GM12878 (cell line): ENCODE data around the gene ELK4. TPM values are rescaled to one million over a fixed set of nuclear protein-coding genes. Genes with fewer than 3 reads are reported as not detected.

ENCODE experiments used
- ATAC-seq: fragments of 200-7000 bp; cut with Tn5 transposase; 3 replicates; pipeline ENCODE4 v1.9.1; 2020; ENCODE audit warnings: mild to moderate bottlenecking, moderate library complexity
- BruUV-seq: library from RNA; stranded (reverse); fragments of 400-500 nt; replicated peaks from 2 replicates; lab custom pipeline; 2021; lab: Mats Ljungman, UMichigan
- CTCF ChIA-PET: fragments of 300-600 bp; sonication (Branson Sonifier 250); formaldehyde crosslinking; extraction: SDS; loops from one replicate; lab custom pipeline; 2021; ENCODE audit warnings: inconsistent platforms; lab: Yijun Ruan, JAX
- POLR2A ChIA-PET: fragments of 350-600 bp; formaldehyde crosslinking; extraction: SDS; loops from one replicate; lab custom pipeline; 2021; ENCODE audit warnings: inconsistent platforms; lab: Charles Lee
- RAD21 ChIA-PET: fragments of 300-600 bp; sonication (Branson Sonifier 250); formaldehyde crosslinking; loops from one replicate; lab custom pipeline; 2023; ENCODE audit warnings: antibody characterized with exemption; ENCODE audit not compliant: unreplicated experiment; lab: Charles Lee
- SMC1A ChIA-PET: fragments of 300-600 bp; sonication (Branson Sonifier 250); formaldehyde crosslinking; loops from one replicate; lab custom pipeline; 2023; ENCODE audit not compliant: unreplicated experiment, uncharacterized antibody; lab: Charles Lee
- DNase-seq: peaks from one replicate; pipeline ENCODE4 v3.0.0-alpha.2; 2011; ENCODE audit warnings: low read depth, low spot score
- FAIRE-seq: peaks from 3 replicates; lab custom pipeline; 2011; peaks lifted over from hg19 to GRCh38; lab: Jason Lieb, UNC
- H2AFZ ChIP-seq: 2 replicates; pipeline ENCODE4 v1.6.0; 2011; ENCODE audit warnings: low read depth, low read length, control low read depth; ENCODE audit not compliant: control insufficient read depth
- H3K27ac ChIP-seq: 2 replicates; pipeline ENCODE4 v1.5.1; 2011; ENCODE audit warnings: control low read depth; ENCODE audit not compliant: control insufficient read depth, insufficient read depth
- H3K27me3 ChIP-seq, 2 experiments: replicated peaks in 1 of 2; 2 replicates each; pipeline versions ENCODE4 v1.6.0 to v1.6.1; 2011; ENCODE audit warnings: low read length in 1 of 2; ENCODE audit not compliant: control insufficient read depth in 2 of 2, insufficient read depth in 2 of 2
- H3K36me3 ChIP-seq, 2 experiments: 2 replicates each; pipeline ENCODE4 v1.5.1; 2011; ENCODE audit warnings: low read length in 1 of 2; ENCODE audit not compliant: control insufficient read depth in 2 of 2, insufficient read depth in 2 of 2
- H3K4me1 ChIP-seq: 2 replicates; pipeline ENCODE4 v1.6.1; 2011; ENCODE audit warnings: mild to moderate bottlenecking, low read length, moderate library complexity, mixed read lengths; ENCODE audit not compliant: control insufficient read depth, insufficient read depth
- H3K4me2 ChIP-seq: 2 replicates; pipeline ENCODE4 v1.6.0; 2011; ENCODE audit warnings: control low read depth; ENCODE audit not compliant: control insufficient read depth, insufficient read depth
- H3K4me3 ChIP-seq: fragments of 200-600 bp; sonication (generic); 2 replicates; pipeline ENCODE4 v1.5.1; 2016
- H3K79me2 ChIP-seq: 2 replicates; pipeline ENCODE4 v1.6.0; 2011; ENCODE audit warnings: low read length; ENCODE audit not compliant: control insufficient read depth, insufficient read depth
- H3K9ac ChIP-seq: 2 replicates; pipeline ENCODE4 v1.8.0; 2011; ENCODE audit warnings: low read length, control low read depth, mixed read lengths; ENCODE audit not compliant: control insufficient read depth, insufficient read depth
- H3K9me3 ChIP-seq: replicated peaks from 3 replicates; pipeline ENCODE4 v1.5.1; 2011; ENCODE audit warnings: mild to moderate bottlenecking, low read length; ENCODE audit not compliant: control insufficient read depth, insufficient read depth
- H4K20me1 ChIP-seq: 2 replicates; pipeline ENCODE4 v1.6.0; 2011; ENCODE audit not compliant: control insufficient read depth, insufficient read depth
- CBFB ChIP-seq: IDR thresholded peaks from 2 replicates; pipeline ENCODE4 v1.6.1; 2016; ENCODE audit warnings: antibody characterized with exemption, low read depth
- EGR1 ChIP-seq, 2 experiments: IDR thresholded peaks; 1 replicate in 1 of 2; 2 replicates in 1 of 2; pipeline ENCODE4 v1.6.1; 2011 to 2012; ENCODE audit warnings: low read depth in 2 of 2, low read length in 2 of 2, borderline replicate concordance in 1 of 2, mild to moderate bottlenecking in 1 of 2, moderate library complexity in 1 of 2
- ESRRA ChIP-seq: IDR thresholded peaks from 2 replicates; pipeline ENCODE4 v1.6.1; 2012; ENCODE audit warnings: mild to moderate bottlenecking, low read length, improper control_type of control experiment
- EZH2 ChIP-seq: IDR thresholded peaks from 2 replicates; pipeline ENCODE4 v1.6.1; 2012; ENCODE audit warnings: low read depth, mild to moderate bottlenecking, control low read depth, inconsistent platforms, low read length, borderline replicate concordance; ENCODE audit not compliant: control insufficient read depth
- GATAD2B ChIP-seq: fragments of 450-650 bp; conservative IDR thresholded peaks from 2 replicates; pipeline ENCODE4 v1.6.1; 2017; ENCODE audit warnings: low read depth, mild to moderate bottlenecking, moderate library complexity
- HDAC6 ChIP-seq: fragments of 200-600 bp; sonication (generic); IDR thresholded peaks from one replicate; pipeline ENCODE4 v1.8.0; 2017; ENCODE audit warnings: antibody characterized with exemption; ENCODE audit not compliant: unreplicated experiment
- IRF5 ChIP-seq: fragments of 450-650 bp; IDR thresholded peaks from 2 replicates; pipeline ENCODE4 v1.6.1; 2017; ENCODE audit warnings: borderline replicate concordance
- POLR2A ChIP-seq: IDR thresholded peaks from 2 replicates; pipeline ENCODE4 v1.6.1; 2011; ENCODE audit warnings: low read depth, mild to moderate bottlenecking, low read length
- RAD21 ChIP-seq: IDR thresholded peaks from 2 replicates; pipeline ENCODE4 v1.6.1; 2011; ENCODE audit warnings: mild to moderate bottlenecking, low read depth, low read length, moderate library complexity; ENCODE audit not compliant: insufficient read depth
- RELA ChIP-seq: fragments of 450-650 bp; IDR thresholded peaks from 2 replicates; pipeline ENCODE4 v1.8.0; 2014; ENCODE audit warnings: borderline replicate concordance; ENCODE audit not compliant: partially characterized antibody
- SREBF1 ChIP-seq: IDR thresholded peaks from 2 replicates; pipeline ENCODE4 v1.6.1; 2012; ENCODE audit warnings: mild to moderate bottlenecking, low read length
- SREBF2 ChIP-seq: IDR thresholded peaks from 2 replicates; pipeline ENCODE4 v1.6.1; 2012; ENCODE audit warnings: mild to moderate bottlenecking, low read length
- TCF12 ChIP-seq: IDR thresholded peaks from 2 replicates; pipeline ENCODE4 v1.6.1; 2011; ENCODE audit warnings: low read depth, mild to moderate bottlenecking, low read length
- TCF7 ChIP-seq: IDR thresholded peaks from 2 replicates; pipeline ENCODE4 v1.6.1; 2014; ENCODE audit warnings: antibody characterized with exemption, borderline replicate concordance
- ZBTB33 ChIP-seq: fragments of 450-650 bp; IDR thresholded peaks from 2 replicates; pipeline ENCODE4 v1.6.1; 2017; ENCODE audit warnings: mild to moderate bottlenecking
- ZNF207 ChIP-seq: fragments of 450-650 bp; IDR thresholded peaks from 2 replicates; pipeline ENCODE4 v1.6.1; 2014; ENCODE audit warnings: antibody characterized with exemption, mild to moderate bottlenecking, borderline replicate concordance
- ZNF384 ChIP-seq: IDR thresholded peaks from 2 replicates; pipeline ENCODE4 v1.6.1; 2012; ENCODE audit warnings: low read depth, mild to moderate bottlenecking, low read length, improper control_type of control experiment, borderline replicate concordance
- ZNF622 ChIP-seq: fragments of 450-650 bp; IDR thresholded peaks from 2 replicates; pipeline ENCODE4 v1.6.1; 2017; ENCODE audit warnings: mild to moderate bottlenecking, inconsistent platforms
- ZNF687 ChIP-seq: fragments of 450-650 bp; IDR thresholded peaks from 2 replicates; pipeline ENCODE4 v1.6.1; 2017; ENCODE audit warnings: mild to moderate bottlenecking, moderate library complexity
- WGBS: methylation state at CpG from one replicate; pipeline ENCODE4 v1.1.6; 2016; ENCODE audit warnings: low lambda C conversion rate; ENCODE audit not compliant: insufficient replicate concordance, insufficient coverage; ENCODE audit errors: missing lambda C conversion rate; 5-methylcytosine and 5-hydroxymethylcytosine counted together
- in situ Hi-C: fragments of 300-500 bp; cut with MboI; formaldehyde crosslinking; loops from 9 replicates; pipeline ENCODE4 v1.14.3; 2018; ENCODE audit warnings: mixed read lengths
- intact Hi-C: fragments of 100-400 bp; cut with micrococcal nuclease; formaldehyde crosslinking; loops from one replicate; pipeline ENCODE4 v1.14.2; 2022; ENCODE audit not compliant: unreplicated experiment
- polyA plus RNA-seq, 11 experiments: library from polyadenylated mRNA; depleted of rRNA in 4 of 11; unstranded in 6 of 11; stranded (reverse) in 5 of 11; fragments of >200 nt; fragmentation: Nextera tagmentation in 4 of 11; fragmentation: Illumina TruSeq in 1 of 11; extraction: Ambion mirVana in 4 of 11; extraction: Trizol in 1 of 11; gene quantifications; 1 replicate in 1 of 11; 2 replicates in 10 of 11; pipeline versions ENCODE4 v1.2.1 to v1.2.3, GENCODE V29; 2011 to 2016; ENCODE audit warnings: inconsistent platforms in 2 of 11, missing spikeins in 2 of 11, low read depth in 1 of 11
- total RNA-seq, 4 experiments: library from RNA; depleted of rRNA in 3 of 4; stranded (reverse); fragments of >200 nt in 3 of 4; fragmentation: Illumina TruSeq in 1 of 4; extraction: Trizol in 1 of 4; gene quantifications; 2 replicates each; pipeline versions ENCODE4 v1.2.1 to v1.2.3, GENCODE V29; 2013 to 2021

ELK4 gene
- total and polyA plus RNA-seq, 10 of the 15 experiments (the other 5 are each of a cell fraction or from before 2014, with no cell fraction given): 5.2 to 71.5 (median 18.5) TPM

GRCh38 chr1:205610036-205610435, 21.8 kb downstream of the ELK4 start:
- no TSS peak for BruUV-seq
- TF ChIP-seq ZBTB33 (no peak), ESRRA (no peak), EZH2 (no peak), TCF7 (no peak), TCF12 (no peak), RELA (no peak), ZNF687 (no peak), ZNF384 (no peak), IRF5 (no peak), EGR1 (IDR thresholded peaks at IDR 0.05; ENCODE audit: borderline replicate concordance in 1 of 2, low read depth in 2 of 2, low read length in 2 of 2) (no peak), SREBF1 (no peak), ZNF622 (no peak), ZNF207 (no peak), GATAD2B (no peak), CBFB (no peak), SREBF2 (no peak), POLR2A (no peak), HDAC6 (no peak), RAD21 (no peak)
- peaks cover 7% of the 10 kb centered on the region for H3K79me2 ChIP-seq
- 96% methylated on average over 2 of the region's 2 CpGs for WGBS
- peaks cover 6% of the 10 kb centered on the region; the same call in 1 of the 2 replicates for H3K4me1 ChIP-seq
- FAIRE-seq: no peak
- in situ Hi-C loops: no loop called here
- no peaks in the 10 kb centered on the region for H4K20me1 ChIP-seq
- H3K27ac ChIP-seq: no peak overlapping the region
- no peak overlapping the region for H3K4me2 ChIP-seq
- ChIA-PET RAD21 (no interaction called here), CTCF (interaction anchor here (1.6 to 2.1 kb wide), 2 partner anchors 10 to 48 kb away, joined by 6 to 9 read pairs; no protein-coding TSS in a partner anchor), SMC1A (interaction anchor here (2.0 to 2.3 kb wide), 3 partner anchors 10 to 19 kb away, joined by 5 to 15 read pairs (median 7); no protein-coding TSS in a partner anchor), POLR2A (no interaction called here)
- no peak for DNase-seq
- peaks cover 2 to 8% of the 10 kb centered on the region in 2 experiments for H3K36me3 ChIP-seq
- no peak overlapping the region for H3K4me3 ChIP-seq
- H2AFZ ChIP-seq: no peak overlapping the region
- H3K9ac ChIP-seq: no peak overlapping the region
- no peak for ATAC-seq
- intact Hi-C loops: no loop called here
- no peaks in the 10 kb centered on the region for H3K27me3 ChIP-seq
- H3K9me3 ChIP-seq: no peaks in the 10 kb centered on the region; the same call in 2 of the 3 replicates
